DND-41 (cell line): ENCODE measurements around the gene CD99L2.
"Not testable (repeated sequence)": the region's sequence is repeated elsewhere in the genome, so short reads cannot be mapped to it uniquely, and the experiment has no call there.

Experiments used
- ATAC-seq: fragments of 200-7000 bp; cut with Tn5 transposase; 3 replicates; pipeline ENCODE4 v1.9.1; 2021; ENCODE audit warnings: low read depth; ENCODE audit not compliant: insufficient read depth
- DNase-seq: peaks from one replicate; pipeline ENCODE4 v3.0.0-alpha.2; 2020
- H2AFZ ChIP-seq: 2 replicates; pipeline ENCODE4 v1.6.0; 2012; ENCODE audit warnings: low read depth, low read length
- H3K27ac ChIP-seq: 2 replicates; pipeline ENCODE4 v1.5.1; 2012; ENCODE audit warnings: low read length, inconsistent platforms
- H3K27me3 ChIP-seq: fragments of 200-600 bp; sonication (generic); 2 replicates; pipeline ENCODE4 v1.6.0; 2012; ENCODE audit warnings: low read length, mild to moderate bottlenecking, inconsistent platforms; ENCODE audit not compliant: insufficient read depth, poor library complexity
- H3K36me3 ChIP-seq: 2 replicates; pipeline ENCODE4 v1.5.1; 2012; ENCODE audit warnings: low read length, inconsistent platforms; ENCODE audit not compliant: insufficient read depth
- H3K4me1 ChIP-seq: 2 replicates; pipeline ENCODE4 v1.5.1; 2012; ENCODE audit warnings: mild to moderate bottlenecking, low read length; ENCODE audit not compliant: insufficient read depth
- H3K4me2 ChIP-seq: 2 replicates; pipeline ENCODE4 v1.6.0; 2012; ENCODE audit warnings: mild to moderate bottlenecking, moderate library complexity, low read length, inconsistent platforms; ENCODE audit not compliant: insufficient read depth
- H3K4me3 ChIP-seq, 2 experiments: fragments of 200-600 bp in 1 of 2; shearing (Covaris generic) in 1 of 2; 2 replicates each; pipeline ENCODE4 v1.5.1; 2012 to 2016; ENCODE audit warnings: inconsistent platforms in 2 of 2, low read length in 2 of 2, mild to moderate bottlenecking in 2 of 2, low read depth in 1 of 2, moderate library complexity in 1 of 2
- H3K79me2 ChIP-seq: 2 replicates; pipeline ENCODE4 v1.6.0; 2012; ENCODE audit warnings: low read length, inconsistent platforms; ENCODE audit not compliant: insufficient read depth
- H3K9ac ChIP-seq: 2 replicates; pipeline ENCODE4 v1.6.0; 2012; ENCODE audit warnings: low read depth, mild to moderate bottlenecking, inconsistent platforms, low read length, moderate library complexity
- H3K9me3 ChIP-seq: 2 replicates; pipeline ENCODE4 v1.5.1; 2012; ENCODE audit warnings: low read length, moderate library complexity, mild to moderate bottlenecking, inconsistent platforms; ENCODE audit not compliant: insufficient read depth, severe bottlenecking
- H4K20me1 ChIP-seq: 2 replicates; pipeline ENCODE4 v1.6.0; 2012; ENCODE audit warnings: low read length; ENCODE audit not compliant: insufficient read depth
- CTCF ChIP-seq: IDR thresholded peaks from 2 replicates; pipeline ENCODE4 v1.5.1; 2012; ENCODE audit warnings: borderline replicate concordance, low read length, moderate library complexity, mild to moderate bottlenecking; ENCODE audit not compliant: poor library complexity, severe bottlenecking; ENCODE audit errors: extremely low read depth
- EZH2 ChIP-seq: IDR thresholded peaks from 3 replicates; pipeline ENCODE4 v1.6.1; 2012; ENCODE audit warnings: borderline replicate concordance, low read depth, mild to moderate bottlenecking, moderate library complexity, low read length, inconsistent platforms; ENCODE audit not compliant: severe bottlenecking

The CD99L2 gene

GRCh38 chrX:150886381-150886780 lies 12.1 kb downstream of the CD99L2 start:
- Histone ChIP-seq H3K27me3 (no peaks in the 10 kb centered on the region), H4K20me1 (peaks cover under 1% of the 10 kb centered on the region; the same call in 1 of the 2 replicates), H3K4me3 (no peak overlapping the region), H3K4me1 (peaks cover 2% of the 10 kb centered on the region), H3K9ac (no peak overlapping the region), H3K4me2 (no peak overlapping the region), H2AFZ (no peak overlapping the region), H3K36me3 (no peaks in the 10 kb centered on the region), H3K79me2 (peaks cover 33% of the 10 kb centered on the region; the same call in 1 of the 2 replicates), H3K27ac (no peak overlapping the region), H3K9me3 (no peaks in the 10 kb centered on the region)
- DNase-seq (no peak), ATAC-seq (no peak)
- TF ChIP-seq CTCF (no peak), EZH2 (no peak)

- ATAC-seq (peak; percentile 84), DNase-seq (peak; percentile 30)
- peak overlapping the region; percentile 59 for H3K27ac ChIP-seq
- TF ChIP-seq EZH2 (no peak), CTCF (no peak)
- H3K9me3 ChIP-seq, result no peaks in the 10 kb centered on the region
- no peaks in the 10 kb centered on the region for H3K27me3 ChIP-seq
- H3K4me1 ChIP-seq, result peaks cover 16% of the 10 kb centered on the region
- H3K4me3 ChIP-seq, result no peak overlapping the region
- H3K4me2 ChIP-seq, result no peak overlapping the region
- H4K20me1 ChIP-seq, result 0 out of 2 replicates have a peak, but pooled peaks cover 3% of the 10 kb centered on the region
- no peaks in the 10 kb centered on the region; the same call in 1 of the 2 replicates for H3K36me3 ChIP-seq
- H3K79me2 ChIP-seq, result peaks cover 12% of the 10 kb centered on the region; the same call in 1 of the 2 replicates
- H3K9ac ChIP-seq, result no peak overlapping the region
- no peak overlapping the region for H2AFZ ChIP-seq
Observed at GRCh38 chrX:150880808-150881165, 17.7 kb downstream of the CD99L2 start.

GRCh38 chrX:150879855-150880807 lies 18.3 kb downstream of the CD99L2 start:
- no peaks in the 10 kb centered on the region for H3K9me3 ChIP-seq
- H3K4me1 ChIP-seq, result peaks cover 16% of the 10 kb centered on the region
- 0 out of 2 replicates have a peak overlapping the region, but pooled peaks have one; percentile 3 for H3K27ac ChIP-seq
- H3K36me3 ChIP-seq, result no peaks in the 10 kb centered on the region; the same call in 1 of the 2 replicates
- ATAC-seq (no peak), DNase-seq (no peak)
- H3K9ac ChIP-seq, result no peak overlapping the region
- 0 out of 2 replicates have a peak, but pooled peaks cover 3% of the 10 kb centered on the region for H4K20me1 ChIP-seq
- H3K79me2 ChIP-seq, result peaks cover 10% of the 10 kb centered on the region; the same call in 1 of the 2 replicates
- H3K27me3 ChIP-seq, result no peaks in the 10 kb centered on the region
- TF ChIP-seq EZH2 (no peak), CTCF (no peak)
- no peak overlapping the region for H2AFZ ChIP-seq
- no peak overlapping the region for H3K4me2 ChIP-seq
- no peak overlapping the region for H3K4me3 ChIP-seq

- H2AFZ ChIP-seq, H3K27ac ChIP-seq, H3K36me3 ChIP-seq, H3K4me3 ChIP-seq, H3K9ac ChIP-seq, H3K4me1 ChIP-seq, H3K27me3 ChIP-seq, H3K79me2 ChIP-seq, H4K20me1 ChIP-seq, H3K9me3 ChIP-seq, H3K4me2 ChIP-seq, ATAC-seq, DNase-seq: not testable (repeated sequence)
Observed at GRCh38 chrX:150875621-150876020, 22.8 kb downstream of the CD99L2 start.
